Right lobe of liver (tissue), 4 donors: Measurements from ENCODE around the gene STPG2.

Experiments
- POLR2A ChIP-seq: fragments of 450-650 bp; IDR thresholded peaks from one replicate; pipeline ENCODE4 v1.6.1; 2017; ENCODE audit warnings: antibody characterized with exemption, mild to moderate bottlenecking
- TF ChIP-seq, protein P1 (sequence below), 4 donors: fragments of 200-600 bp in 3 of 4; fragments of 450-650 bp in 1 of 4; IDR thresholded peaks; one replicate each; pipeline versions ENCODE4 v1.5.1 to v1.8.0; 2016 to 2022; ENCODE audit warnings: antibody characterized with exemption in 4 of 4, mild to moderate bottlenecking in 2 of 4
- donor health status: DM: no; HTN: no; CAD: no.
- donor health status: DM: no; HTN: no; CAD: no.
- donor health status: DM: no; HTN: yes; CAD: no.

- TF ChIP-seq, protein P1, sequence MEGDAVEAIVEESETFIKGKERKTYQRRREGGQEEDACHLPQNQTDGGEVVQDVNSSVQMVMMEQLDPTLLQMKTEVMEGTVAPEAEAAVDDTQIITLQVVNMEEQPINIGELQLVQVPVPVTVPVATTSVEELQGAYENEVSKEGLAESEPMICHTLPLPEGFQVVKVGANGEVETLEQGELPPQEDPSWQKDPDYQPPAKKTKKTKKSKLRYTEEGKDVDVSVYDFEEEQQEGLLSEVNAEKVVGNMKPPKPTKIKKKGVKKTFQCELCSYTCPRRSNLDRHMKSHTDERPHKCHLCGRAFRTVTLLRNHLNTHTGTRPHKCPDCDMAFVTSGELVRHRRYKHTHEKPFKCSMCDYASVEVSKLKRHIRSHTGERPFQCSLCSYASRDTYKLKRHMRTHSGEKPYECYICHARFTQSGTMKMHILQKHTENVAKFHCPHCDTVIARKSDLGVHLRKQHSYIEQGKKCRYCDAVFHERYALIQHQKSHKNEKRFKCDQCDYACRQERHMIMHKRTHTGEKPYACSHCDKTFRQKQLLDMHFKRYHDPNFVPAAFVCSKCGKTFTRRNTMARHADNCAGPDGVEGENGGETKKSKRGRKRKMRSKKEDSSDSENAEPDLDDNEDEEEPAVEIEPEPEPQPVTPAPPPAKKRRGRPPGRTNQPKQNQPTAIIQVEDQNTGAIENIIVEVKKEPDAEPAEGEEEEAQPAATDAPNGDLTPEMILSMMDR (IDR thresholded peaks at IDR 0.05), result no peak
- no peak for TF ChIP-seq POLR2A
These were observed 503.3 kb downstream of the STPG2 start for GRCh38 chr4:97639961-97640360.
